ENCODE data around the gene ZNF451. TPM values are rescaled to one million over a fixed set of nuclear protein-coding genes. Genes with fewer than 3 reads are reported as not detected.

The ZNF451 gene
- polyA plus RNA-seq, 3 donors, result 33.2 to 38.9 (median 35.4) TPM

GRCh38 chr6:57198926-57199636 lies 109.1 kb downstream of the ZNF451 start:
- no peak for DNase-seq (ENCODE audit: low read depth in 3 of 3, low spot score in 2 of 3)

- DNase-seq (ENCODE audit: low read depth in 3 of 3, low spot score in 2 of 3), result no peak
Observed at GRCh38 chr6:57201718-57202117, 111.7 kb downstream of the ZNF451 start.

DNA sequence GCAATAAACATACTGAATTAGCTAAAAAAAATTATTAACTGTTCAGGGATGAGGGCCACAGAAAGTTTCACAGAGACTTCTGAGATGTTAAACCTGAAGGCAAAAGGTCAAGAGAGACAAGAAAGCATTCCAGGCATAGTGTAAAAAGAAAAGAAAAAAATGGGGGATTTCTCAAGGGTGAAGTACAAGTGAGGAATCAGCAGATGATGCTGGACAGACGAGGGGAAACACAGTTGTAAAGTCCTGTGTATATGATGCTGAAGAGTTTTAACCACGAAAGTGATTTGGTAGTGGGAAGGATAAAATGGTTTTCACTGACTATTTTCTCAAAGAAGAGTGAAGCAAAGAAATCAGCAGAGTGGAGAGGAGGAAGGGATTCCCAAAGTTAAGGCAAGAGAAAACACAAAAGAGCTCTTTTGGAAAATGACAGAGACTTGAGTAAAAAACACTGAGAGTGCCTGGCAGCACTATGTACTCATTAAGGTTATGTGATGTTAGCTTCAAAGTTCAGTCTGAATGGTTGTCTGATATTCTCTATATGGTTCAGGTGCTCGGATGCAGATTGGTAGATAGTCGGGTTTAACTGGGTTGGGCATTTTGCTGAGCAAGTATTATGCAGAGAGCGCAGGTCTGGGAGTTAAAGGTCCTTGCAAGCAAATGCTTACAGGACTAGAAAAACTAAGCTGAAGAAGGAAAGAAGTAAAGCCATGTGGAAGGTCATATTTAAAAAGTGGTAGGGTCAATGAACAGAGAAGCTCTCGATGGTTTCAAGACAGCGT lies 115.8 kb downstream of the ZNF451 start:
- DNase-seq (ENCODE audit: low read depth in 3 of 3, low spot score in 2 of 3), result no peak

DNA sequence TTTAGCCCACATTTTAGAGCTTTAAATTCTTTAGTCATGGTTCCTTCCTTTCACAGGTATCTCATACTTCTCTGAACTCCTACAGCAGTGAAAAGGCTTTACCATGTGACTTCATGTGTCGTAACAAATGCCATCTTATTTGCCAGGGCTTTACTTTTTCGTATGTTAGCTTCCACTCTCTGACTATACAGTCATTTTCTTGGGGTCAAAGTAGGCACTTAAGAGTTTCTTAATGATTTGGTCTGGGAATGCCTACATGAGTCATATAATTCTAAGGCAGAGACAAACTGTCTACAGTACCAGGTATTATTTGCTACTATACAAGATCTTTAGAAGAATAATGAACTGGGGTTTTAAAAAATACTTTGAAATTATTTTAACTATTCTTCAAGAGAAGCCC lies 117.2 kb downstream of the ZNF451 start:
- DNase-seq (ENCODE audit: low read depth in 3 of 3, low spot score in 2 of 3), result no peak

DNA sequence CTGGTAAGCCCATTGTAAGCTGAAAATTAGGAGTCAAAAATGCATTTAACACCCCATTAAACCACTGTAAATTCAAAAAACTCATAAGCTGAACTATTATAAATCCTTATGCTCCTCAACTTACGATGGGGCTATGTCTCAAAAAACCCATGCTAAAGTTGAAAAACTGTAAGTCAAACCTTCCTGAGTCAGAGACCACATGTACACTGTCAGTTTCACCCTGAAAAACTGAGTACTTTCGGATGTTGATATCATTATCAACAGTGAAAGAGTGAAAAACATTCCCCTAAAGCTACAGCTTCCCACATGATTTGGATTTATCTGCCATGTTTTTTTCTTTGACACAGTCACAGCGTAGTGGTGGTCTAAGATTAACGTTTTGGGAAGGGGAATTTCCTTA lies 117.9 kb downstream of the ZNF451 start:
- no peak for DNase-seq (ENCODE audit: low read depth in 3 of 3, low spot score in 2 of 3)

DNA sequence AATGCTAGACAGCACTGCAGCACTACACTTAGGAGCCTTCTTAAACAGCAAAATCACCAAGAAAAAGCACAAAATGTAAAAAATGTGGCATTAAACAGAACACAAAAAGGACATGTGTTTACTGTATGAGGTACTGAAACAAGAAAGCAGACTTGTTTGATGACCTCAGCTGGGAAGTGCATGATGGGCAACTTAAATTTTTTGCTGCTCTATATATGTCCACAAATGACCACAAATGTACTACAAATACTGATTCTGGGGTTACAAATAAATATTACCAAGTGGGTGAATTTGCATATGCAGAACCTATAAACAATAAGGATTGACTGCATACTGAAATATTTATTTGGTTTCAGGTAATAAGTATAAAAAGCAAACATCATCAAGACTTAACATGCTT lies 119.0 kb downstream of the ZNF451 start:
- no peak for DNase-seq (ENCODE audit: low read depth in 3 of 3, low spot score in 2 of 3)

DNA sequence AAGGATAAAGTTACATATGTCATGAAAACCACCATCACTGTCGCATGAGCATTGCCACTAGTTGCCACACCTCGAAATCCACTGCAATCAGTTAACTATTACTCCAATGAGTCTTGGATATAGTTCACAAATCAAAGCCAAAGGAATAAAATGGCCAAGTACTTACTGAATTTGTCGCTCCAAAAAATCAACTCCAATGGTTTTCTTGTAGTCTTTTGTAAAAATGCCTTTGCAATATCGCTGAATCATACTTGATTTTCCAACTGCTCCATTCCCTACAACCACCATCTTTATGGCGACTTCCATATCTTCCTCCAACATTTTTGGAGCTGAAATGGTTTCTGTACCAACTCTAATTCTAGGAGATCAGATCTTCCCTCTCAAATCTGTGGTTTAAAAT lies 120.1 kb downstream of the ZNF451 start:
- DNase-seq (ENCODE audit: low read depth in 3 of 3, low spot score in 2 of 3), result no peak

DNA sequence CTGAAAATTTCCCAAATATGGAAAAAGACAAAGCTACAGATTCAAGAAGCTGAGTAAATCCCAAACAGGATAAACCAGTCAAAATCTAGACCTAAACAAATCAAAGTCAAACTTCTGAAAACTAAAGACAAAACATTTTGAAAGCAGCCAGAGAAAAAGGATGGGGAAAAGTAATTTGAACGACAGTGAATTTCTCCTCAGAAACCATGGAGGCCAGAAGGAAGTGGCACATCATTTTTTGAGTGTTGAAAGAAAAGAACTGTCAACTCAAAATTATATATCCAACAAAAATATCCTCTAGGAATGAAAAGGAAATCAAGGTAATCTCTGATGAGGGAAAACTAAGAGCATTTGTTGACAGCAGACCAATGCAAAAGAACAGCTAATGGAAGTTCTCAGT lies 125.3 kb downstream of the ZNF451 start:
- no peak for DNase-seq (ENCODE audit: low read depth in 3 of 3, low spot score in 2 of 3)

GRCh38 chr6:57216235-57217101 lies 126.5 kb downstream of the ZNF451 start:
- DNase-seq (ENCODE audit: low read depth in 3 of 3, low spot score in 2 of 3), result no peak

GRCh38 chr6:57217270-57217669 lies 127.3 kb downstream of the ZNF451 start:
- DNase-seq (ENCODE audit: low read depth in 3 of 3, low spot score in 2 of 3), result no peak

Other genes starting within 250 kb of the ZNF451 start
- gene BEND6, start 135.1 kb upstream of the ZNF451 start, polyA plus RNA-seq (ENCODE audit: insufficient read length in 3 of 3), result 1 to 10 TPM; 6.0 to 6.8 (median 6.0) TPM
- 10 to 100 TPM; 24.4 to 26.5 (median 25.3) TPM for gene KIAA1586, start 43.5 kb upstream of the ZNF451 start, polyA plus RNA-seq (ENCODE audit: insufficient read length in 3 of 3)
- 1 to 10 TPM; 4.9 to 5.9 (median 5.4) TPM for gene BAG2, start 82.1 kb downstream of the ZNF451 start, polyA plus RNA-seq (ENCODE audit: insufficient read length in 3 of 3)
- gene RAB23, start 132.1 kb downstream of the ZNF451 start, polyA plus RNA-seq (ENCODE audit: insufficient read length in 3 of 3), result 10 to 100 TPM; 40.9 to 42.9 (median 41.9) TPM
- gene PRIM2, start 227.4 kb downstream of the ZNF451 start, polyA plus RNA-seq (ENCODE audit: insufficient read length in 3 of 3), result 10 to 100 TPM; 17.3 to 20.9 (median 20.5) TPM

Data from right renal cortex interstitium (tissue), 3 donors.